Muscle of back (tissue), 13 donors: ENCODE measurements around the gene OR1L8. TPM values are rescaled to one million over a fixed set of nuclear protein-coding genes. Genes with fewer than 3 reads are reported as not detected.
"Not testable (repeated sequence)": the region's sequence is repeated elsewhere in the genome, so short reads cannot be mapped to it uniquely, and the experiment has no call there.

Experiments
- DNase-seq, 3 donors: peaks; one replicate each; pipeline versions ENCODE4 v3.0.0 to v3.0.0-alpha.2; 2013
- long read RNA-seq, 9 donors: transcript quantifications; one replicate each; lab custom pipeline, GENCODE V29; 2026
- polyA plus RNA-seq, 10 donors: library from polyadenylated mRNA; unstranded; fragments of 120-200 nt; gene quantifications; one replicate each; pipeline ENCODE4 v1.2.1, GENCODE V29; 2013; ENCODE audit not compliant: insufficient read length in 10 of 10

The OR1L8 gene
- polyA plus RNA-seq: under 1 TPM in 8 of 10 donors, not detected in 2; 0.08 to 0.23 (median 0.13) TPM
- long read RNA-seq, donor 1: 0 reads
- long read RNA-seq, donor 2: 0 reads
- long read RNA-seq, donor 3: 0 reads
- long read RNA-seq, donor 4: 0 reads
- long read RNA-seq, donor 5, partial matches to known transcripts: 0 of 1 reads
- long read RNA-seq, donor 5, other reads (novel, unspliced or antisense): 0 of 1 reads
- long read RNA-seq, donor 6: 0 reads
- long read RNA-seq, donor 7: 0 reads
- long read RNA-seq, donor 8: 0 reads
- long read RNA-seq, donor 9: 0 reads

GRCh38 chr9:122583284-122583683 is at the start of gene OR1L8:
Gene OR1L8, minus strand, starts transcription at chr9:122583384. Its CDS starts 14,907 bp downstream, at chr9:122568477.
- not testable (repeated sequence) for DNase-seq

- DNase-seq: no peak
Observed at GRCh38 chr9:122619996-122620395, 36.8 kb upstream of the OR1L8 start.

- no peak for DNase-seq
Observed at GRCh38 chr9:122614362-122614761, 31.2 kb upstream of the OR1L8 start, which contains the start of gene OR1Q1. Gene OR1Q1, plus strand, starts transcription at chr9:122614738. Its CDS starts 0 bp downstream, at chr9:122614738.

GRCh38 chr9:122609804-122610203 is 26.6 kb upstream of the OR1L8 start:
- no peak for DNase-seq

GRCh38 chr9:122606587-122606986 is 23.4 kb upstream of the OR1L8 start:
- no peak for DNase-seq

- no peak for DNase-seq
Observed at GRCh38 chr9:122605691-122606090, 22.5 kb upstream of the OR1L8 start.

GRCh38 chr9:122580360-122580759 is 2.8 kb downstream of the OR1L8 start:
- no peak for DNase-seq

- no peak for DNase-seq
Observed at GRCh38 chr9:122579874-122580273, 3.3 kb downstream of the OR1L8 start.

GRCh38 chr9:122572456-122572855 is 10.7 kb downstream of the OR1L8 start:
- DNase-seq: no peak

- DNase-seq: no peak
Observed at GRCh38 chr9:122567901-122568300, 15.3 kb downstream of the OR1L8 start.

GRCh38 chr9:122562134-122562760 is 20.9 kb downstream of the OR1L8 start:
- no peak for DNase-seq

- DNase-seq: no peak
Observed at GRCh38 chr9:122561446-122561845, 21.7 kb downstream of the OR1L8 start.

- no peak for DNase-seq
Observed at GRCh38 chr9:122552812-122553211, 30.4 kb downstream of the OR1L8 start, which contains the start of gene OR1N2. Gene OR1N2, plus strand, starts transcription at chr9:122553112. Its CDS starts 100 bp downstream, at chr9:122553212.

GRCh38 chr9:122551371-122551770 is 31.8 kb downstream of the OR1L8 start:
- no peak for DNase-seq

GRCh38 chr9:122546196-122546595 is 37.0 kb downstream of the OR1L8 start:
- DNase-seq: no peak

- no peak for DNase-seq
Observed at GRCh38 chr9:122538757-122539156, 44.4 kb downstream of the OR1L8 start.

- not testable (repeated sequence) for DNase-seq
Observed at GRCh38 chr9:122537066-122537465, 46.1 kb downstream of the OR1L8 start.

GRCh38 chr9:122536134-122536533 is 47.0 kb downstream of the OR1L8 start:
- no peak for DNase-seq

GRCh38 chr9:122531157-122531556 is 52.0 kb downstream of the OR1L8 start:
- not testable (repeated sequence) for DNase-seq

GRCh38 chr9:122527193-122527592 is 56.0 kb downstream of the OR1L8 start, which contains the start of gene OR1N1:
Gene OR1N1, minus strand, starts transcription at chr9:122527293. Its CDS starts 0 bp downstream, at chr9:122527293.
- DNase-seq: no peak

GRCh38 chr9:122526602-122527001 is 56.6 kb downstream of the OR1L8 start:
- DNase-seq: no peak

- no peak for DNase-seq
Observed at GRCh38 chr9:122519376-122519775, 63.8 kb downstream of the OR1L8 start.

GRCh38 chr9:122518841-122519240 is 64.3 kb downstream of the OR1L8 start, which contains the start of gene OR1J4:
Gene OR1J4, plus strand, starts transcription at chr9:122519141. Its CDS starts 0 bp downstream, at chr9:122519141.
- DNase-seq: no peak
